ENCODE measurements around the gene NEUROD6.

NEUROD6 gene

DNA sequence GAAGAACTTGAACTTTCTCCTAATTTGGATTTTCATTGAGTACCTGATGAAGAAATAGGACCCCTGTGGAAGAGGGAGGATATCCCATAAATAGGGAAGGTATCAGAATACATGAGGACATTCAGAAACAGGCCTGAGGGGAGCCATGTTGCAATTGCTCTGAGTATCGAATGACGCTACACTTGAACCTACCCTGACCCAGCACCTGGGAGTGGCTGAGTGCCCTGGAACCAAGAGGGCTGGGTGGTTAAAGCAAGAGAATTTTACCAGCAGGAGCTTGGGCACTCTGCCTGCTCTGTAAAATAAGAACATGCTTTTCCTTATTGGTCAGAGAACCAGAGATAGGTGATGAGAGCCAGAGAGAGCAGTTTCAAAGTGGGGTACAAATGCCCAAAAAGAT is 7.2 kb downstream of the NEUROD6 start:
- no peaks in the 10 kb centered on the region for H3K4me1 ChIP-seq (ENCODE audit: control insufficient read depth in 1 of 2, insufficient read depth in 1 of 2, low read depth in 1 of 2, low read length in 1 of 2)
- H3K9me3 ChIP-seq = no peaks in the 10 kb centered on the region
- no peaks in the 10 kb centered on the region for H3K36me3 ChIP-seq
- no peak overlapping the region for H3K4me3 ChIP-seq (ENCODE audit: low read depth in 1 of 2, low read length in 1 of 2)
- no peak overlapping the region for H3K27ac ChIP-seq
- H3K27me3 ChIP-seq = peaks cover 41% of the 10 kb centered on the region
- TF ChIP-seq, protein P1, sequence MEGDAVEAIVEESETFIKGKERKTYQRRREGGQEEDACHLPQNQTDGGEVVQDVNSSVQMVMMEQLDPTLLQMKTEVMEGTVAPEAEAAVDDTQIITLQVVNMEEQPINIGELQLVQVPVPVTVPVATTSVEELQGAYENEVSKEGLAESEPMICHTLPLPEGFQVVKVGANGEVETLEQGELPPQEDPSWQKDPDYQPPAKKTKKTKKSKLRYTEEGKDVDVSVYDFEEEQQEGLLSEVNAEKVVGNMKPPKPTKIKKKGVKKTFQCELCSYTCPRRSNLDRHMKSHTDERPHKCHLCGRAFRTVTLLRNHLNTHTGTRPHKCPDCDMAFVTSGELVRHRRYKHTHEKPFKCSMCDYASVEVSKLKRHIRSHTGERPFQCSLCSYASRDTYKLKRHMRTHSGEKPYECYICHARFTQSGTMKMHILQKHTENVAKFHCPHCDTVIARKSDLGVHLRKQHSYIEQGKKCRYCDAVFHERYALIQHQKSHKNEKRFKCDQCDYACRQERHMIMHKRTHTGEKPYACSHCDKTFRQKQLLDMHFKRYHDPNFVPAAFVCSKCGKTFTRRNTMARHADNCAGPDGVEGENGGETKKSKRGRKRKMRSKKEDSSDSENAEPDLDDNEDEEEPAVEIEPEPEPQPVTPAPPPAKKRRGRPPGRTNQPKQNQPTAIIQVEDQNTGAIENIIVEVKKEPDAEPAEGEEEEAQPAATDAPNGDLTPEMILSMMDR (IDR thresholded peaks at IDR 0.05) = no peak

DNA sequence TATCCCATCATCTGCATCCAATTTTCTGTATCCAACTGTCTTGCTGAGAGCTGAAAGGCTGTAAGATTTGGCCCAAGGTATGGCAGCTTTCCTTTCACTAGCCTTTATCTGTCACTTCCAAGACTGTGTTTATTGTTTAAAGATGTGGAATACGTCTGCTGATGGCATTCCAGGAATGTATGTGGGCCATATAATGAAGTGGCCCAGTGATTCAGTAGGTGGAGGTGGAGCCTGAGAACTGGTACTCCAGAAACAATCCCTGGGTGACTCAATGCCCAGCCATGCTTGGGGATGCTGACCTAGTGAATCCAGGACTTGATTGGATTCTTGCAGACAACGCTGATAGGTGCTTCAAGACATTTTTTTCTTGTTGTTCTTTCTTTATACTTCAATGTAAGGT is 13.5 kb downstream of the NEUROD6 start:
- Histone ChIP-seq H3K36me3 (no peaks in the 10 kb centered on the region), H3K4me3 (ENCODE audit: low read depth in 1 of 2, low read length in 1 of 2) (no peak overlapping the region), H3K4me1 (ENCODE audit: control insufficient read depth in 1 of 2, insufficient read depth in 1 of 2, low read depth in 1 of 2, low read length in 1 of 2) (no peaks in the 10 kb centered on the region), H3K27ac (no peak overlapping the region), H3K9me3 (no peaks in the 10 kb centered on the region), H3K27me3 (no peaks in the 10 kb centered on the region)
- TF ChIP-seq, protein P1 (IDR thresholded peaks at IDR 0.05) = no peak

DNA sequence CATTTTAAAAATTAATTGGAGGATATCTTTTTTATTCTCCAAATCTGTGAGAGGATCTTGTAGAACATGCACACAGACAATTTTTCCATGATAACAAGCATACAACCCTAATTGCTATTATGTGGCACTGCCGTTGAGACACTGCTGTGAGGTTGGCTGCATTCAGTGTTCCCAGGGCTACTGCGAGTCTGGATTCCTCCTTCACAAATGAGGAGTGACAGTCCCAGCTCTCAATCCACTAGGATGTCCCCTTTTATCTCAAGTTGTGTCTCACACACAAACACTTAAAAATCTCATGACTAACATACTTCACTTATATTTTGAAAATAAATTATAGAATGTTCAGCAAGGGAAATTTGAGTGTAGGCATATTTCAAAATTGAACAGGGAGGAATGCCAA is 14.1 kb downstream of the NEUROD6 start:
- Histone ChIP-seq H3K9me3 (no peaks in the 10 kb centered on the region), H3K4me3 (ENCODE audit: low read depth in 1 of 2, low read length in 1 of 2) (no peak overlapping the region), H3K4me1 (ENCODE audit: control insufficient read depth in 1 of 2, insufficient read depth in 1 of 2, low read depth in 1 of 2, low read length in 1 of 2) (no peaks in the 10 kb centered on the region), H3K36me3 (no peaks in the 10 kb centered on the region), H3K27me3 (no peaks in the 10 kb centered on the region), H3K27ac (no peak overlapping the region)
- TF ChIP-seq, protein P1 (IDR thresholded peaks at IDR 0.05) = no peak

DNA sequence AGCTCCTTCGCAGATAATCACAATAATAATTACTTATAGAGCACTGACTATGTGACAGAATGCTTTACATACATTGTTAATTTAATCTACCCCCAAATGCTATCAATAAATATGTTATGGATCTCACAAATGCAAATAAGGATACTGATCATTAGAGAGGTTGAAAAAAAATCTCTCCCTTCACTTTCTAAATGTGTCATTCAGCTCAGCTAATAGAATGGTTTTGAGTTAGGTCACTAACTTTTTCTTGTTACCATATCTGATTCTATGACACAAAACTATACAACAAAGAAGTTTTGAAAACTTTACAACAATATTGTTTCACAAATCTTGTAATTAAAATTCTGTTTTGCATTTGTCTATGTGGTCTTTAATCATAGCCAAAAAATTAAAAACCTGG is 17.4 kb downstream of the NEUROD6 start:
- H3K4me1 ChIP-seq (ENCODE audit: control insufficient read depth in 1 of 2, insufficient read depth in 1 of 2, low read depth in 1 of 2, low read length in 1 of 2) = no peaks in the 10 kb centered on the region
- H3K9me3 ChIP-seq = no peaks in the 10 kb centered on the region
- H3K36me3 ChIP-seq = no peaks in the 10 kb centered on the region
- TF ChIP-seq, protein P1 (IDR thresholded peaks at IDR 0.05) = no peak
- no peak overlapping the region for H3K4me3 ChIP-seq (ENCODE audit: low read depth in 1 of 2, low read length in 1 of 2)
- H3K27me3 ChIP-seq = no peaks in the 10 kb centered on the region
- H3K27ac ChIP-seq = no peak overlapping the region

DNA sequence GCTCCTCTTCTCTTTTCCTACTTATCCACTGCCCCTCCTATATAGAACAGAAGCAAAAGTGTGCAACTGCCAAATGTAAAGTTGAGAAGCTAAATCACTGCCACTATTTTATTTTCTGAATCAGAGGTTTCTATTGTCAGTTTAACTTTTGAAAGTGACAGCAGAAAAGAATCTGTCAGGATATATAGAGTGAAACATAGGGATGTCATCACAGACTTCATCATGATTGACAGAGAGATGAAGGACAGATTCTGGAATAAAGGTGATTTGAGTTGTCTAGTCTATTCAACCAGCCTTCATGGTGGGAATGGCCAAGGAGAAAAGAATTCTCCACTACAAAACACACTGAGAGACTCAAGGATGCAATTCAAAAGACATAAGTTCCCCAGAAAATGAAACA is 19.9 kb downstream of the NEUROD6 start:
- TF ChIP-seq, protein P1 (IDR thresholded peaks at IDR 0.05) = no peak

DNA sequence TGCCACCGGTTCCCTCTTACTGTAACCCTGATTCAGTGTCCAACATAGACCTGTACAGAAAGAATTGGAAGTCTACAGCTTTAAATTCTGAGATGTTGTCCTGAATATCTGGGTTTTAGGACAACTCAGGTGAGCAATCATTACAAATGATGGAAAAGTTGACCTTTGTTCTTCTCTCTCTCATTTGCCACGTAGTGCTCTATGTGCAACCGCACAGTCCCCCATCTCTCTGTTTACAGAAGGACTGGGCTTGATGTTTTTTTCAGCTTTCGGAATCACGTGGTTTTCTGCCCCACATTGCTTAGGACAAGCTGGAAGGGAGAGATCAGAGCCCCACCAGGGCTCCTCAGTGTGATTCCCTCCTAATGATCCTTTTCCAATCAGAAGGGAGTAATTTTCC is 22.2 kb downstream of the NEUROD6 start:
- Histone ChIP-seq H3K4me1 (ENCODE audit: control insufficient read depth in 1 of 2, insufficient read depth in 1 of 2, low read depth in 1 of 2, low read length in 1 of 2) (no peaks in the 10 kb centered on the region), H3K27ac (no peak overlapping the region), H3K9me3 (no peaks in the 10 kb centered on the region), H3K27me3 (no peaks in the 10 kb centered on the region), H3K36me3 (no peaks in the 10 kb centered on the region), H3K4me3 (ENCODE audit: low read depth in 1 of 2, low read length in 1 of 2) (no peak overlapping the region)
- TF ChIP-seq, protein P1 (IDR thresholded peaks at IDR 0.05) = no peak

More for the DNA sequence above, 19.9 kb downstream of the NEUROD6 start:
- Histone ChIP-seq H3K9me3 (no peaks in the 10 kb centered on the region), H3K27me3 (no peaks in the 10 kb centered on the region), H3K4me1 (ENCODE audit: control insufficient read depth in 1 of 2, insufficient read depth in 1 of 2, low read depth in 1 of 2, low read length in 1 of 2) (no peaks in the 10 kb centered on the region), H3K4me3 (ENCODE audit: low read depth in 1 of 2, low read length in 1 of 2) (no peak overlapping the region), H3K36me3 (no peaks in the 10 kb centered on the region), H3K27ac (no peak overlapping the region)

All from neutrophil (primary cell).